ENCODE data around the gene AMIGO3. TPM values are rescaled to one million over a fixed set of nuclear protein-coding genes. Genes with fewer than 3 reads are reported as not detected.
"Not testable (repeated sequence)": the region's sequence is repeated elsewhere in the genome, so short reads cannot be mapped to it uniquely, and the experiment has no call there.

AMIGO3 gene
- total RNA-seq, 2 experiments from 2014 or later: not detected

- not testable (repeated sequence) for H3K27me3 Mint-ChIP-seq, H3K36me3 Mint-ChIP-seq, H3K9me3 Mint-ChIP-seq, DNase-seq
- Mint-ChIP-seq H3K4me1 (peaks cover 23% of the 10 kb centered on the region), H3K4me3 (peak overlapping the region; percentile 98), H3K27ac (peak overlapping the region; percentile 90)
Observed at GRCh38 chr3:49689908-49690624, 29.4 kb downstream of the AMIGO3 start.

- H3K27me3 Mint-ChIP-seq: peaks cover 4% of the 10 kb centered on the region
- no peaks in the 10 kb centered on the region for H3K36me3 Mint-ChIP-seq
- DNase-seq: peak; percentile 94
- H3K4me1 Mint-ChIP-seq: peaks cover 23% of the 10 kb centered on the region
- H3K27ac Mint-ChIP-seq: peak within 1 kb of the TSS; percentile 90
- peak within 1 kb of the TSS; percentile 98 for H3K4me3 Mint-ChIP-seq
- H3K9me3 Mint-ChIP-seq: no peaks in the 10 kb centered on the region
Observed at GRCh38 chr3:49689046-49689907, 30.2 kb downstream of the AMIGO3 start, which contains the start of the genes MST1 and RNF123. Gene MST1, minus strand, starts transcription at chr3:49689474. Its CDS starts 783 bp downstream, at chr3:49688691. Gene RNF123, plus strand, starts transcription at chr3:49689557. Its CDS starts 1,609 bp downstream, at chr3:49691166.

- Mint-ChIP-seq H3K4me3 (peak overlapping the region; percentile 98), H3K27ac (peak overlapping the region; percentile 90), H3K4me1 (peaks cover 21% of the 10 kb centered on the region)
- not testable (repeated sequence) for DNase-seq, H3K36me3 Mint-ChIP-seq, H3K27me3 Mint-ChIP-seq, H3K9me3 Mint-ChIP-seq
Observed at GRCh38 chr3:49688338-49689045, 31.0 kb downstream of the AMIGO3 start.

GRCh38 chr3:49687424-49687795, 32.1 kb downstream of the AMIGO3 start:
- H3K36me3 Mint-ChIP-seq, H3K27me3 Mint-ChIP-seq, H3K27ac Mint-ChIP-seq, DNase-seq, H3K9me3 Mint-ChIP-seq: not testable (repeated sequence)
- peaks cover 21% of the 10 kb centered on the region for H3K4me1 Mint-ChIP-seq
- H3K4me3 Mint-ChIP-seq: peak overlapping the region; percentile 29

- not testable (repeated sequence) for H3K36me3 Mint-ChIP-seq, H3K27ac Mint-ChIP-seq, H3K27me3 Mint-ChIP-seq, H3K9me3 Mint-ChIP-seq
- peaks cover 21% of the 10 kb centered on the region for H3K4me1 Mint-ChIP-seq
- H3K4me3 Mint-ChIP-seq: peak overlapping the region; percentile 29
- peak; percentile 65 for DNase-seq
Observed at GRCh38 chr3:49686769-49687423, 32.6 kb downstream of the AMIGO3 start.

GRCh38 chr3:49686346-49686745, 33.1 kb downstream of the AMIGO3 start:
- H3K36me3 Mint-ChIP-seq, H3K27me3 Mint-ChIP-seq, H3K27ac Mint-ChIP-seq, H3K9me3 Mint-ChIP-seq: not testable (repeated sequence)
- DNase-seq: peak; percentile 25
- Mint-ChIP-seq H3K4me1 (peaks cover 21% of the 10 kb centered on the region), H3K4me3 (peak overlapping the region; percentile 55)

- H3K9me3 Mint-ChIP-seq, DNase-seq, H3K27me3 Mint-ChIP-seq, H3K27ac Mint-ChIP-seq, H3K36me3 Mint-ChIP-seq: not testable (repeated sequence)
- Mint-ChIP-seq H3K4me1 (peaks cover 18% of the 10 kb centered on the region), H3K4me3 (peak overlapping the region; percentile 45)
Observed at GRCh38 chr3:49685846-49686245, 33.6 kb downstream of the AMIGO3 start.

- not testable (repeated sequence) for DNase-seq, H3K9me3 Mint-ChIP-seq, H3K27ac Mint-ChIP-seq, H3K4me3 Mint-ChIP-seq, H3K36me3 Mint-ChIP-seq, H3K27me3 Mint-ChIP-seq
- H3K4me1 Mint-ChIP-seq: peaks cover 11% of the 10 kb centered on the region
Observed at GRCh38 chr3:49685103-49685502, 34.4 kb downstream of the AMIGO3 start.

GRCh38 chr3:49684453-49684852, 35.0 kb downstream of the AMIGO3 start:
- not testable (repeated sequence) for DNase-seq, H3K27me3 Mint-ChIP-seq, H3K9me3 Mint-ChIP-seq, H3K4me1 Mint-ChIP-seq, H3K27ac Mint-ChIP-seq, H3K4me3 Mint-ChIP-seq, H3K36me3 Mint-ChIP-seq

- H3K36me3 Mint-ChIP-seq: peaks cover 7% of the 10 kb centered on the region
- H3K9me3 Mint-ChIP-seq: no peaks in the 10 kb centered on the region
- H3K27ac Mint-ChIP-seq: peak overlapping the region; percentile 29
- peaks cover 6% of the 10 kb centered on the region for H3K4me1 Mint-ChIP-seq
- DNase-seq: no peak
- peaks cover 4% of the 10 kb centered on the region for H3K27me3 Mint-ChIP-seq
- no peak overlapping the region for H3K4me3 Mint-ChIP-seq
Observed at GRCh38 chr3:49683162-49683561, 36.3 kb downstream of the AMIGO3 start.

- H3K27ac Mint-ChIP-seq: no peak overlapping the region
- no peak for DNase-seq
- H3K9me3 Mint-ChIP-seq: no peaks in the 10 kb centered on the region
- no peaks in the 10 kb centered on the region for H3K27me3 Mint-ChIP-seq
- peaks cover 8% of the 10 kb centered on the region for H3K36me3 Mint-ChIP-seq
- peaks cover 10% of the 10 kb centered on the region for H3K4me1 Mint-ChIP-seq
- H3K4me3 Mint-ChIP-seq: no peak overlapping the region
Observed at GRCh38 chr3:49681543-49681942, 37.9 kb downstream of the AMIGO3 start.

- Mint-ChIP-seq H3K4me3 (no peak overlapping the region), H3K27ac (no peak overlapping the region)
Observed at GRCh38 chr3:49681232-49681522, 38.3 kb downstream of the AMIGO3 start.

GRCh38 chr3:49680493-49681231, 38.8 kb downstream of the AMIGO3 start:
- Mint-ChIP-seq H3K27me3 (no peaks in the 10 kb centered on the region), H3K4me3 (no peak overlapping the region), H3K27ac (no peak overlapping the region), H3K9me3 (no peaks in the 10 kb centered on the region), H3K36me3 (peaks cover 15% of the 10 kb centered on the region), H3K4me1 (peaks cover 13% of the 10 kb centered on the region)
- no peak for DNase-seq

More at GRCh38 chr3:49681232-49681522, 38.3 kb downstream of the AMIGO3 start:
- H3K36me3 Mint-ChIP-seq: peaks cover 9% of the 10 kb centered on the region
- H3K9me3 Mint-ChIP-seq: no peaks in the 10 kb centered on the region
- H3K4me1 Mint-ChIP-seq: peaks cover 10% of the 10 kb centered on the region
- no peaks in the 10 kb centered on the region for H3K27me3 Mint-ChIP-seq
- DNase-seq: no peak

- Mint-ChIP-seq H3K27ac (no peak overlapping the region), H3K27me3 (no peaks in the 10 kb centered on the region), H3K36me3 (peaks cover 21% of the 10 kb centered on the region), H3K9me3 (no peaks in the 10 kb centered on the region), H3K4me3 (no peak overlapping the region), H3K4me1 (peaks cover 25% of the 10 kb centered on the region)
- DNase-seq: no peak
Observed at GRCh38 chr3:49675912-49676311, 43.6 kb downstream of the AMIGO3 start.
